Fibroblast of villous mesenchyme (primary cell): ENCODE data around the gene AIP. TPM values are rescaled to one million over a fixed set of nuclear protein-coding genes. Genes with fewer than 3 reads are reported as not detected.

Experiments
- DNase-seq: peaks from one replicate; pipeline ENCODE4 v3.0.0-alpha.2; 2010; ENCODE audit warnings: low read depth
- H3K4me3 ChIP-seq: 2 replicates; pipeline ENCODE4 v1.5.1; 2011; ENCODE audit warnings: low read depth, mild to moderate bottlenecking, low read length
- total RNA-seq: library from RNA; depleted of rRNA; stranded (reverse); fragments of >200 nt; gene quantifications from 2 replicates; pipeline ENCODE4 v1.2.3, GENCODE V29; 2012
- TF ChIP-seq, protein P1 (sequence below): IDR thresholded peaks from 2 replicates; pipeline ENCODE4 v1.5.1; 2012; ENCODE audit warnings: low read depth, mild to moderate bottlenecking, low read length; ENCODE audit not compliant: insufficient read depth

Gene AIP
- 42.7 and 55.1 TPM in 2 replicates for total RNA-seq

GRCh38 chr11:67482827-67483798 lies at the start of gene AIP:
Gene AIP, plus strand, starts transcription at chr11:67483026. Its CDS starts 133 bp downstream, at chr11:67483159.
- H3K4me3 ChIP-seq: peak within 1 kb of the TSS; percentile 72
- DNase-seq: peak; percentile 97
- TF ChIP-seq, protein P1, sequence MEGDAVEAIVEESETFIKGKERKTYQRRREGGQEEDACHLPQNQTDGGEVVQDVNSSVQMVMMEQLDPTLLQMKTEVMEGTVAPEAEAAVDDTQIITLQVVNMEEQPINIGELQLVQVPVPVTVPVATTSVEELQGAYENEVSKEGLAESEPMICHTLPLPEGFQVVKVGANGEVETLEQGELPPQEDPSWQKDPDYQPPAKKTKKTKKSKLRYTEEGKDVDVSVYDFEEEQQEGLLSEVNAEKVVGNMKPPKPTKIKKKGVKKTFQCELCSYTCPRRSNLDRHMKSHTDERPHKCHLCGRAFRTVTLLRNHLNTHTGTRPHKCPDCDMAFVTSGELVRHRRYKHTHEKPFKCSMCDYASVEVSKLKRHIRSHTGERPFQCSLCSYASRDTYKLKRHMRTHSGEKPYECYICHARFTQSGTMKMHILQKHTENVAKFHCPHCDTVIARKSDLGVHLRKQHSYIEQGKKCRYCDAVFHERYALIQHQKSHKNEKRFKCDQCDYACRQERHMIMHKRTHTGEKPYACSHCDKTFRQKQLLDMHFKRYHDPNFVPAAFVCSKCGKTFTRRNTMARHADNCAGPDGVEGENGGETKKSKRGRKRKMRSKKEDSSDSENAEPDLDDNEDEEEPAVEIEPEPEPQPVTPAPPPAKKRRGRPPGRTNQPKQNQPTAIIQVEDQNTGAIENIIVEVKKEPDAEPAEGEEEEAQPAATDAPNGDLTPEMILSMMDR: peak; percentile 21

DNA sequence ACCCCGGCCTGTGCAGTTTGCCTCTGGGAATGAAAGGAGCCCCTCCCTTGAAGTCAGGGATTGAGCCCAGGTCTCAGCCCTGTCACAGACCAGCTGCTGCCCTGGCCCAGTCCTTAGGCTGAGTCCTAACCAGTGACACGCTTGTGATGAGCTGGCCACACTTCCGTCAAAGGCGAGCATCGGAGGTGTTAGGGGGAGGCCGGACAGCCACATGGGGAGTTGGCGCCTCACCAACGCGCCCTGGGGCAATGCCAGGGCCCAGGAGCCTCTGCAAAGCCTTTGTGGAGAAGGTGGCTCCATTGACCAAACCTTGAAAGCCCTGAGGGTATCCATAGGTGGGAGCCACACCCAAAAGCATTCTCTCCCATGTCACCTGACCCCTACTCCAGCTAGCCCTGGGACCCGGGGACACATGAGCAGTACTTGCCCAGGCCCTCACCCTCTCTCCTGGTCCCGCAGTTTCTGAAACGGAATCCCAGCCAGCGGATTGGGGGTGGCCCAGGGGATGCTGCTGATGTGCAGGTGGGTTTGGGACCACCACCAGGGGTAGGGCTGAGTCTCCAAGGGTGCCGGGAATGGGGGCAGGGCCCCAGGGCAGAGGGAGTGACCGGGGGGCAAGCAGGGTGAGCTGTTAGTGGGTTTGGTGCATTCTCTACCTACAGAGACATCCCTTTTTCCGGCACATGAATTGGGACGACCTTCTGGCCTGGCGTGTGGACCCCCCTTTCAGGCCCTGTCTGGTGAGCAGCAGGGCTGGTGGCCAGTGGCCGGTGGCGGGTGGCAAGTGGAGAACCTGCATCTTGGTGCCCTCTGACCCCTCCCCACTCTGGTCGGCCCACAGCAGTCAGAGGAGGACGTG lies 49.1 kb upstream of the AIP start:
- TF ChIP-seq, protein P1: no peak
- no peak overlapping the region for H3K4me3 ChIP-seq
- DNase-seq: no peak

DNA sequence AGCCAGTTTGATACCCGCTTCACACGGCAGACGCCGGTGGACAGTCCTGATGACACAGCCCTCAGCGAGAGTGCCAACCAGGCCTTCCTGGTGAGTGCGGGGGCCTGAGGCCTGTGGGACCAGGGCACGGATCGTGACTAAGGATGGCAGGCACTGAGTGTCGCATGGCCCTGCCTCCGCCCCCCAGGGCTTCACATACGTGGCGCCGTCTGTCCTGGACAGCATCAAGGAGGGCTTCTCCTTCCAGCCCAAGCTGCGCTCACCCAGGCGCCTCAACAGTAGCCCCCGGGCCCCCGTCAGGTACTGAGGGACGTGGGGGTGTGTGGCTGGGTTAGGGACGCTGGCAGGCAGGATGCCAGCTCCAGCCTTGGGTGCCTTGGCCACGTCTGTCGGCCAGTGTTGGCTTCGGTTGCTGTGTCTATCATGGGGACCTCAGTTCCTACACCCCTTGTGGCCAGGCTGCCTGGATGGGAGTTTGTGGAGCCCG lies 48.4 kb upstream of the AIP start:
- no peak overlapping the region for H3K4me3 ChIP-seq
- TF ChIP-seq, protein P1: no peak
- DNase-seq: no peak

- no peak overlapping the region for H3K4me3 ChIP-seq
- no peak for DNase-seq
Observed at GRCh38 chr11:67435031-67435726, 47.6 kb upstream of the AIP start.

GRCh38 chr11:67435727-67436458 lies 46.9 kb upstream of the AIP start:
- no peak overlapping the region for H3K4me3 ChIP-seq
- TF ChIP-seq, protein P1: no peak

More at GRCh38 chr11:67435031-67435726, 47.6 kb upstream of the AIP start:
- TF ChIP-seq, protein P1: no peak

More at GRCh38 chr11:67435727-67436458, 46.9 kb upstream of the AIP start:
- no peak for DNase-seq
